ENCODE results near the gene NOS1AP.
"Not testable (repeated sequence)": the region's sequence is repeated elsewhere in the genome, so short reads cannot be mapped to it uniquely, and the experiment has no call there.

Gene NOS1AP

DNA sequence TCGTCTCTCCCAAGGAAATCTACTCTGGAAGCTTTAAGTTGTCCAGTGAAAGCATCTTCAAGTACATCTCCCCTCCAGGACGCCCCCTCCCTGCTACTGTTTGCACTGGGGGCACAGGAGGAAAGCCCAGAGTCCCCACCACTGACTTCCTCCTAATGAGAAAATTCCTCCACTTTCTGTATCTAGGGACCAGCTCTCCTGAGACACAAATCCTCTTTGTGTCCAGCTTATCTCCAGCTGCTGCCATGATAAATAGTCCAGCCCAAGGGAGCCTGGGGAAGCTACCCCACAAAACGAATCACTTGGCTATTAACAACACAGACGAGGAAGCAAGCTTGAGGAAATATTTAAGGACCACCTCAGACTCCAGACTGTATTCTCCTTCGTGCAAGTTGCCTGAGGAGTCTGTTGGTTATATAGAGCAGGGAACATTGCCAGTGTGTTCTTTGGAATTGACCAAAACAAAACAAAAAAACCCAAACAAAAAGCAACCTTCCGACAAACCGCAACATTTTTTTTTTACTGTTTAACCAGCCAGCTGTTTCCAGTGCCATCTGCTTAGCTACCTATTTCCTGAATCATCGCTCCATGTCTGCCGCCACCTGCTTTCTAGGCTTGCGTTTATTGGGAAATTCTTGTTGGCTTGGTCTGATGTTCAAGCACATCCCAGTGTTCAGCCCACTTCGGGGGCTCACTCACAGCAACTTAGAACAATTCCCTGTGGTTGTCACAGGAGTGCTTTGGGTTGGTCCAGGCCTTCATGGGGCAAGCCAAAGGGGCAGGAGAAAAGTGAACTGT is 319.7 kb downstream of the NOS1AP start:
- DNase-seq = no peak

DNA sequence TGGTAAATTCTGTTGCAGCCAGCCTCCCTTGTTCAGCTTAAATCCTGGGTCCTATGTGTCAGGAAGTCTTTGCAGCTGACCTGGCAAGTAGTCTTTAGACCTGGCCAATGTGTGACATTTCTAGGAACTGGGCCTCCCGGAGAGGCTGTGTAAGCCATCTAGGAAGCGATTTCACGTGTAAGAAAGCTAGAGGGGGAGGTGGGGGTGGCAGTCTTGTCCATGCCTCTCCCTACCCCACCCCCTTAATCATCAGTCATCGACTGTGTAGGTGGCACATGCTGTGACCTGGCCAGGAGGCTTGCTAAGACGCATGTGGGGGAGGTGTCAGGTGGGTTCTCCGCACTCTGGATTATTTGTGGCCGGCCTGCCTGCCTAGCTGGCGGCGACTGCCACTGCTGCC is 320.5 kb downstream of the NOS1AP start:
- no peak for DNase-seq

DNA sequence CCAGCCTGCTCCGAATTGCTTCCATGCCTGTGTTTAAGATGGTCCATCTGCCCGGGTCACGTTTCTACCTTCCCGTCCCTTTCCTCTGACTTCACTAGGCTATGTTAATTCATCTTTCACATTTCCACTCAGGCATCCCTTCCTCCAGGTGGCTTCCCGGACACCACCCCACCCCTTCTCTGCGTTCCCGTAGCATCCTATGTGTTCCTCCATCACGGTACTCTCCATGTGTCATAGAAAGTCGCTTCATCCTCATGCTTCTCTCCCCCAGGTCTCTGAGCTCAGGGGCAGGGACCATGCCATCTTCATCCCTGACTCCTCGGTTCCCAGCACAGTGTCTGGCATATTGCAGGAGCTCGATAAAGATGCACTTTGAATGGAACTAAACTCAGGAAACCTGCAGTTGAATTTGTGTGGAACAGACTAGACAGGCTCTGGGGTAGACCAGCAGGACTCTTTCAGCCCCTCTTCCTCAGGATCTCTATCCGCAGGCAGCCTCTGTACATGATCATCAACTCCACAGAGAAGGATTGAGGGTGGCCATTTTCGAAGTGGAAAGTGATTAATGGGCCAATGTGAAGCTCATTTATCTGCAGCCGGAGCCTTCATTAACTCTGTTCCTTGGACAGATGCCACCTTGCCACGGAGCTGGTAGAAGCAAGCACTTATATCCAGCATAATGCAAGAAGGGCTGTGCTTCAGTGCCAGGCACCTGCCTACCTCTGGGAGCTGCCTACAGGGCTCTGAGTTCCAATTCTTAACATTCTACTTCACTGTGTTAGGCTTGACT is 321.1 kb downstream of the NOS1AP start:
- no peak for DNase-seq

DNA sequence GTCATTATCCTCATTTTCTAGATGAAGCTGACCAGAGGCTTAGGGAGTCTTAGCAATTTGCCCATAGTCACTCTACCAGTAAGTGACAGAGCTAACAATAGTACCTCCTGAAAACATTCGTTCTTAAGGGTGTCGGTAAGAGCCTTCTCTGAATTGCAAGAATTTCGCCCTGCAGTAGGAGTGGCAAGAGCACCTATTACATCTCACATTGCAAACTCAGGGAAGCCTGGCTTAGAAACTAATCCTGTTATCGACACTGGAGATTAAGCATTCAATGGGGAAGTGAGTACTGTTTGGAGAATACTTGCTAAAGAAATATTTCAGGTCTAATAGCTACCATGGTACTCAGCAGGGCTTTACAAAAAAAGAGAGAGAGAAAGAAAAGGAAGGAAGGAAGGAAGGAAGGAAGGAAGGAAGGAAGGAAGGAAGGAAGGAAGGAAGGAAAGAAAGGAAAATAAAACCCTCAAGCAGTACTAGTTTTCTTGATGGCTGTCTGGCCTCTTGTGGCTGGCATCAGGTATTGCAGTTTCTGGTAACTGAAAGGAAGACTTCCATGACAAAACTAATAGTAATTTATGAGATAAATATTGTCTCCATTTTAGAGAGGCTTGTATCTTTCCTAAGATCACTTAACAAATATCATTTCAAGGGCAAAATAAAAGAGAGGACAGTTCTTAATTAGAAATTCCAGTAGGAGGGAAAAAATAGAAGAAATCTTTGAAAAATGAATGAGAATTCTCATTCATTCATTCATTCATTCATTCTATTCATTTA is 322.5 kb downstream of the NOS1AP start:
- peak in 1 of 2 donors; percentile 13 for DNase-seq

DNA sequence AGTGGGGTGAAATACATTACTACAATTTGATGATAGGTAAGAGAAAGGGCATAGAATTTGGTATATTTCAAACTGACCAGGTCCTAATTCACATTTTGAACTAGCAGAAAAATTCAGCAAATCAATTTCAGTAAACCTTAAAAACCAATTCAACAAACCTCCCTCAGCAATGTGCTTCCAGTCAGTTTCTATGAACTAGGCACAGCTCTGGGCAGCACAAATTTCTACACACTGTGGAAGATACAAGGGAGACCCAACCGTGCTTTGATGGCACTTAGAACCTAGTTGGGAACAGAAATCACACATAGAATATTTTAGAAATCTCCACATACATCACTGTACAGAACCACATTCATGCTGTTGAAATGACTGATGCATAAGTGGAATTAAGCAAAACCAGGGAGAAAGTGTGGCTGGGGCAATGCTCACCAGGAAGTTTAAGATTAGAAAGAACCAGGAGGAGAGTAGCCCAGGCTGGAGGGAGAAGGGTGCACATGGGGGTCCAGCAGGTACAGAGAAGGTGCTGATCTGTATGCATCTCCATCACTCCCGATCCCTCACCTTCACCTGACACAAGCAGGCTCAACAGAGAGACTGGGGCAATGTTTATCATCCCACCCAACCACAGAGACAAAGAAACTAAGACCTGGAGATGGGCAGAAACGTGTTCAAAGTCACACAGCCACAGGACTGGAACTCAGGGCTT is 326.9 kb downstream of the NOS1AP start:
- DNase-seq = no peak

DNA sequence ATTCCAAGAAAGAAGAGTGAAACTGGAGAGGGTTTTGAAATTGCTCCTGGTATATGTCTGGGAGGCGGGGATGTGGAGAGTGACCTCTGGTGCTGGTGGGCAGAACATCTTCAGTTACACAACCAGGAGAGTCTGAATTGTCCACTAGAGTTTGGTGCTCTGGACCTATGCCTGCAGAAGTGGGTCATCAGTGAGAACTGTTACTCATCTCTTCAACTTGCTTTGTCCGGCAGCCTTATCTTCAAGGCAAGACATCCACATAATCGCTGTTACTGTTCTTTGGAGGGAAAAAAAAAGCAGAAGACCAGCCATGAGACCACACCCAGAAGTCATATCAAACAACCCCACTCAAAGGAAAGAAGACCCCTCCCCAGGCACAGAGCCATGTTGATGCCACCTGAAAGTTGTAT is 327.6 kb downstream of the NOS1AP start:
- DNase-seq = no peak

DNA sequence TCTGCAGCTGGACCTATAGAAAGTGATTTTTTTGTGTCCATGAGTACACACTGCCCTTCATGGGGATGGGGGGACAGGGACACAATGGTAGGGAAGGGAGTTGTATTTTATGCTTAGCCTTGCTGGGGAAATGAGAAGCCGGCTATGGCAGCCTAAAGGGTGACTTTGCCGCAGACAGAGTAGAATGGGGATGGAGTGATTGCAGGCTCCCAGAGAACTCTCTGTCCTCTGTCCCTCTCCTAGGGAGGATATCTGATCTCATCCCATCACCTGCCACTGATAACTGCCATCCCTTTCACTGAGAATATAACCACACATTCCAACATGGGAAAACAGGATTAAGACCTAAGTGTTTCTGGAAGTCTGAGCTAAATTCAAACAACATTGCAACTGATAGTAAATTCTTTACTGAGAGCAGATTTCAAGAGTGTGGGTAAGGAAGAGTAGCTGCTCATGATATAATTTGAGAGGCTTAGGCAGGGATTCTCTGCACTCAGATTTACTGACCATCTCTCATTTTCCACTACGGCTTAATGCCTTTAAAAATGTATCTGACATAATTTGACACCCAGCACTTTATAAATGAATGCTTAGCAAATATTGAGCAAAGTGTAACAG is 328.6 kb downstream of the NOS1AP start:
- no peak for DNase-seq

DNA sequence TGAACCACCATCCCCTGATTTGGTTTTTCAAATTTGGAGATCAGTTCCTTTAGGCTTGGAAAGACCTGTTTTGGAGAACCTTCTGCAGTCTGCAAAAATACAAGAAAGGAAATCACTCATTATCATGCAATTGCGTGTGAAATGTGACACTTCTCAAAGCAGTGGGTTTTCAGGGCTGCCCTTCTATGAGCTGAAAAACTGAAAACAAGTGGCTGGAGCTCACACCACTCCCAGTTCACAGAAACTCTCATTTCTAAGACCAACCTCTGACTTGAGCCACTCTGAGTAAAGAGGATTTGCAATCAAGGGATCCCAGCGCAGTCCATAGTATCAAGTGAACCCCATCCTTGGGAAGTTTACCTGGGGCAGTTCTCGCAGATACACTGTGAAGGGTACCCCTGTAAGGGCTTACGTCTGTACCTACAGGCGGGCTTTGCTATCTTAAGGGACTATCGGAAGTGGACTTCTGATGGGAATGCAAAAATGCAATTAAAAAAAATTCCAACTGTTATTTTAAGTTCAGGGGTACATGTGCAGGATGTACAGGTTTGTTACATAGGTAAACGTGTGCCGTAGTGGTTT is 329.6 kb downstream of the NOS1AP start:
- DNase-seq = no peak

DNA sequence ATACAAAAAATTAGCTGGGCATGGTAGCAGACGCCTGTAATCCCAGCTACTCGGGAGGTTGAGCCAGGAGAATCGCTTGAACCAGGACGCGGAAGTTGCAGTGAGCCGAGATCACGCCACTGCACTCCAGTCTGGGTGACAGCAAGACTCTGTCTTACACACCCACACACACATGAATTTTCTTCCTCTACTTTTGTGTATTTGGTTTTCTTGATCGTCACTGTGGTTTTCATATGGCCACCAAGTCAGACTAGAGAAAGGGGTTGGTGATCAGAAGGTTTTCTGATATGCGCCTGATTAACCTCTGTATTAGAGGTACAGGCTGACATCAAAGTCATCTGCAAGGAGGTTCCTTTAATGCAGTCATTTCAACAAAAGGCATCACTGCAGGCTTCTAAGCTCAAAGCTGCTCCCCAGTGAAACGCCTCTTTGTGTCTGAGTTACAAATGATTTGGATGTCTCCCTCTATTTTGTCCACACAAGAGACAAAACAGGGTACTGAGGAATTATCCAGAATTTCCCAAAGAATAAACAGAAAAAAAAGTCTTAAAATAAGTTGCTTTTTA is 331.4 kb downstream of the NOS1AP start:
- DNase-seq = no peak

DNA sequence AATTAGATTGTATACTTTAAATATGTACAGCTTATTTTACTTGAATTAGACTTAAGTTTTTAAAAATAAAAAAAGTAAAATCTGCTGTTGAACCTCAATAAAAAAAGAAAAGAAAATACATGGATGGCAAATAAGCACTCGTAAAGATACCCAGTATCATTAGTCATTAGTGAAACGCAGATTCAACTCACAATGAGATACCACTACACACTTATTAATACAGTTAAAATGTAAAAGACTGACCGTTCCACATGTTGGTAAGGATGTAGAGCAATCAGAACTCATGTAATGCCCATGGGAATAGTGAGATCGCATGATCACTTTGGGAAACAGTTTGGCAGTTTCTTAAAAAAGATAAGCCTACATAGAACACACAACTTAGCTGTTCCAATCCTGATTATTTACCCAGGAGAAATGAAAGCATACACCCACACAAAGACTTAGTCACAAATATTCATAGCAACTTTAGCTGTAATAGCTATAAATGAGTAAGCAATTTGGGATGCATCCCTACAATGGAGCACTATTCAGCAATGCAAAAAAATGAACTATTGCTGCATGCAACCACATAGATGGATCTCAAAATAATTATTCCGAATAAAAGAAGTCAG is 335.2 kb downstream of the NOS1AP start:
- DNase-seq = no peak

DNA sequence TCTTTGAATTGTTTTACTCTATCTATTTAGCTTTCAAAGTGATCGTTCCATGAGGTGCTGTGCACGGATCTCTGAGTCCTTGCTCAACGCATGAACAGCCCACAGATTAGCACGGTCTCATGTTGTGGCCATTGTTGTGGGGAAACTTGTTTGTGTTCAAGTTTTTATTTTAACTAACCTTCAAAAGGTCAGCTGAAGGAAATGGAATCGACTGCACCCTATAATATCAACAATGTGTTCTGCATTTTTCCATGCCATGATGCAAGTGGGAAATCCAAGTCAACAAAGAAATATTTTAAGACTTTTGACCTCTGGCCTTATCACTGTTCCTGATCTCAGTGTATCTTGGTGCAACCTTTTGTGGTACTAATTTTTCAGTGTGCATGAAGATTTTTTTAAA is 336.3 kb downstream of the NOS1AP start:
- no peak for DNase-seq

DNA sequence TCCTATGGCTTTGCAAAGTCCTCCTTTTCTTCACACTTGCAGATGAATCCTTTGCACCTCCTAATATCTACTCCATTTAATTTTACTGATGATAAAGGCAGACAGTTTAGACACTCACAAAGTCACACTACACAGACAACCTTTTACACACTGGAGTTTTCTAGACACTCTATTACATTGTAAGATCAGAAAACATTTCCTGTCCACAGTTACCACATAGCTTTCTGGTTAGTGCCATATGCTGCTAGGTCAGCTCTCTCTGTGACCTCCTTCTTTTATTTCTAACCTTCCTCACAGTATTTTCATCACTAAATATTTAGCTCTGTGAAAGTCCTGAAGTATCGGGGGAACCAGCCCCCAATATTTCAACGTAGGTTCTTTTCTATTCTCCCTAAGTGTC is 337.3 kb downstream of the NOS1AP start:
- no peak for DNase-seq

DNA sequence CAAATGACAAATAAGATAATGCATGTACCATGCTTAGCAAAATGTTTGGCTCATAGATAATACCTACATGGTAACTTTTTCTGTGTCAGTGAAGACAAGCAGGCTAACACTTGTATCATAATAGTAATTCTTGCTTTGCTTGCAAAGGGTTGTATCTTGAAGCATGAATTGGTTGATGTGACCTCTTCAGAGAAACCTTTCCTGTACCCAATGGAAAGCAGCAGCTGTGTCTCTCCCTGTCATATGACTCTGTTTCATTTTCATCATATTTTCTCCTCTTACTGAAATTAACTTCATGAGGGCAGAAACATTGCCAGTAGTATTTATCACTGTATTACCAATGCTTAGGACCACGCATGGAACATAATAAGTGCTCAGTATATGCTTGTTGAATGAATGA is 338.0 kb downstream of the NOS1AP start:
- no peak for DNase-seq

DNA sequence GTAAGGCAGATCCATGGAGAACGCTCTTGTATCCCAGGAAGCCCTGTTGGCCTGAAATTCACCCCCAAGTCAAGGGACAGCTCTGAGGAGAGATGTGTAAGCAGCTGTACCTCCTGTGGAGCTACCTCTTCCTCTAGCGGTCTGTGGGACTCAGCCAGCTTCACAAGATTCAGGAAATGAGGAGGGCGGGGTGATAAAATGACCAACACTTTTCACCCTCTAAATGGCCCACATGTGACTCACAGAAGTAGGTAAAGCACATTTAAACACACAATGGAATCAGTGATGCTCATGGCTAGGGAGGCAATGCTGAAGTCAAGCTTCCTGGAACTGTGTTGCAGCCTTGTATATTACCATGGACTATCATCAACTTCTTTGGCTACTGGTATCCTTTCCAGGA is 342.5 kb downstream of the NOS1AP start, which contains the start of gene SH2D1B:
SH2D1B (minus strand) TSS at position 135 of the 400 bp plus-strand sequence; CDS start at position 15, 120 bp downstream.
- DNase-seq = no peak

DNA sequence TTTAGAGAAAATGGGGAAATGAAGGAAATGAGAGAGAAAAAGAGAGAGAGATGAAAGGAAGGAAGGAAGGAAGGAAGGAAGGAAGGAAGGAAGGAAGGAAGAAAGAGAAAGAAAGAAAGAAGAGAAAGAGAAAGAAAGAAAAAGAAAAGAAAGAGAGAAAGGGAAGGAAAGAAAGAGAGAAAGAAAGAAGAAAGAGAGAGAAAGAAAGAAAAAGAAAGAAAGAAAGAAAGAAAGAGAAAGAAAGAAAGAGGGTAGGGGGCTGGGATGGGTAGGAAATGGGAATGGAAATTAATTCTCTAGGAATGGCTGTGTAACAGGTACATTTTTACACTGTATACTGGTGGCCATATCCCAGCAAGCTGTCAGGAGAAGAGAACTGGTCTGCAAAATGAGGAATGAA is 346.7 kb downstream of the NOS1AP start:
- DNase-seq = no peak

DNA sequence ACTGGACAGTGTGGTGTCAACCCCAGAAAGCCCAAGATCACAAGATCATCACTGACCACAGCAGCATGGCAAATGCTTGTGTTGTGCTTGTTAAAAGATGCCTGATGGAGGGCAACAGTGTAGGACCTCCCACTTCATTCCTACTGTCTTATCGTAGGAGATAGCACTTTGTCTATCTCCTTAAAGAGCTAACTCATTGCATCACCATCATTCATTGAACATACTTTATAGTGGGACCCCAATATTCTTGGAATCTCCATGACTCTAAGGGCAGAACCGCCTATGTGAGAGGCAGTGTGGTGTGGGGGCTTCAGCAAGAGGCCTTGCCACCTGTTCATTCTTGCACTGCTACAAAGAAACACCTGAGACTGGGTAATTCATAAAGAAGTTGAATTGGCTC is 347.4 kb downstream of the NOS1AP start:
- no peak for DNase-seq

DNA sequence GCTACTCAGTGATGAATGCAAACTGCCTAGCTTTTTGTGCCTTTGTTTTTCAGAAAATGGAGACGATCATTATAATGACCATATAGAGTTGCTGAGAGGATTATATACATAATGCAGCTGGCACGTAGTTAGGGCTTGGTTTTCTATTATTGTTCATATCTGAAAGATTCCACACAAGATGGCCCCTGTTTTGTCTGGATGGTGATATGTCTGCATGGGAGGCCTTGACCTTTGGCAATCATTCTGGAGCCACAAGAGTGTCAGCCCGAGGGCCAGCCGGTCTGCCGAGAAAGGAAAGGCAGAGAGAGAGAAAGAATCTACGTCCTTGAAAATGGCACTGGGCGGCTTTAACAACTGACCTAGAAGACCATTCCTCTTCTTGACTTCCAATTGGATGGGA is 348.2 kb downstream of the NOS1AP start:
- no peak for DNase-seq

DNA sequence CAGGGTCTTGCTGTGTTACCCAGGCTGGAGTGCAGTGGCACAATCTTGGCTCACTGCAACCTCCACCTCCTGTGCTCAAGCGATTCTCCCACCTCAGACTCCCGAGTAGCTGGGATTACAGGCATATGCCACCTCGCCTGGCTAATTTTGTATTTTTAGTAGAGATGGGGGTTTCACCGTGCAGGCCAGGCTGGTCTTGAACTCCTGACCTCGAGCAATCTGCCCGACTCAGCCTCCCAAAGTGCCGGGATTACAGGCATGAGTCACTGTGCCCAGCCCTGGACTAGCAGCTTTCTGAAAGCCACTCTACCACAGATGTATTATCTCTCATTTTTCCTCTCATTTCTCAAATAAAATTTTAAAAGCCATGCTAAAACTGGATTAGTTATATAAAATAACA is 349.1 kb downstream of the NOS1AP start:
- DNase-seq = not testable (repeated sequence)

DNA sequence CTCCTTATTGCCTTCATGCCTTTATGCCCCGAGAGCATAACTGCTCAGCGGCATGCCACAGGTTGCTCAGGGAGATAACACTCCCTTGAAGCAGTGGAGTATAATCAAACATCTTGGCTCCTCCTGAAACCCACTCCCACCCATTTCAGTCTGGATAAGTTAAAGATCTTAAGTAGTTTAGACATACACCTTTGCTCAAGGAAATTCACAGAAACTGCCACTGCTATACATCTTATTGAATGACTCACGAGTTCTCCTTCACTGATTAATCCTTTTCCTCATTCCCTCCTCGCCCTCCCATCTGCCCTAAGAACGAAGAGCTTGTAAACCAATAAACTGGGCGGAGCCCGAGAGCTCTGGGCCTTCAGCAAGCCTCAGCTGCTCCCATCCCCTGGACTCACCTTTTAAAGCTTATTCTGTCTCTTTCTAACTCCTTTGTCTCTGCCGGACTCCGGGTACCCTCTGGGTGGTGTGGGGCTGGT is 350.0 kb downstream of the NOS1AP start:
- DNase-seq = not testable (repeated sequence)

Data from stimulated activated CD4-positive, alpha-beta T cell treated with anti-CD3 and anti-CD28 coated beads, Interleukin-2, amount 100 ng/mL, for 24 hours (primary cell).